NCI-H345 treated with DMSO at 0.1 percent for 48 hours (cell line): Measurements from ENCODE around the gene BLOC1S1.

ENCODE experiments used
- DNase-seq: peaks from one replicate; lab custom pipeline; 2025; ENCODE audit not compliant: unreplicated experiment; lab: John Stamatoyannopoulos, UW

The BLOC1S1 gene

GRCh38 chr12:55708695-55709233, 7.1 kb upstream of the BLOC1S1 start:
- no peak for DNase-seq

DNA sequence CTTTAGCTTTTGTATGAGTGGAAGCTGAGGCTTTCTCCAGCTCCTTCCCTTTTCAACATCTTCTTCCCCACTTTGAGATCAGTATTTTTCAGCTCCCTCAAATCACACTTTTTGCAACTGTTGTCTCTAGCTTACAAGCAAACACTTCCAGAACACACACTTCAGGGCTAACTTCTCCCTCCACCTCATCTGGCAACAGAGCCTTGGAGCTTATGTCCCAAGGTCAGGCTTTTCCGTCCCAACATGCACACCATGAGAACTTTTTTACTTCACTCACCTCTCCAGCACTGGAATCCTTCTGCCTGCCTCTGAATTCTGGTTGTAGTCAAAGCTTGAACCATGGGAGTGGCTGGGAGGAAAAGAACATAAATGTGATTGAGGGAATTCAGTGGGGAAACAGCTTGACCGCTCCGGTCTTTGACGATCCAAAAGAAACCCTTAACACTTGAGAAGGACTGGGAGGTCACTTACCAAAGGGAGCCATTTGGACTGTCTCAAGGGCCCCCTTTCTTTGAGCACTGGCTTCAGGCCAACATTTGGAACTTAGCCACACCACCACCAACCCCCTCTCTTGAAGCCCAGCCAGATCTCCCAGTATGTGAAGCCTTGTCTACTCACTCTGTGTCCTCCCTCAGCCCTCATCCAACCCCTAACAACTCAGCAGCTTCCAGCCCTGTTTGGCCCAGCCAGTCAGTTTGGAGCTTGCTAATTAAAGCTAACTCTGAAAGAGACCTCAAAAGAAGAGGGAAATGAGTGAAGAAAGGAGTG, 3.9 kb upstream of the BLOC1S1 start:
- no peak for DNase-seq

- DNase-seq: no peak
Measured at GRCh38 chr12:55712700-55713415, 3.0 kb upstream of the BLOC1S1 start.

GRCh38 chr12:55713721-55714120, 2.1 kb upstream of the BLOC1S1 start:
- DNase-seq: no peak

GRCh38 chr12:55715169-55715764, 579 bp upstream of the BLOC1S1 start:
- DNase-seq: no peak

DNA sequence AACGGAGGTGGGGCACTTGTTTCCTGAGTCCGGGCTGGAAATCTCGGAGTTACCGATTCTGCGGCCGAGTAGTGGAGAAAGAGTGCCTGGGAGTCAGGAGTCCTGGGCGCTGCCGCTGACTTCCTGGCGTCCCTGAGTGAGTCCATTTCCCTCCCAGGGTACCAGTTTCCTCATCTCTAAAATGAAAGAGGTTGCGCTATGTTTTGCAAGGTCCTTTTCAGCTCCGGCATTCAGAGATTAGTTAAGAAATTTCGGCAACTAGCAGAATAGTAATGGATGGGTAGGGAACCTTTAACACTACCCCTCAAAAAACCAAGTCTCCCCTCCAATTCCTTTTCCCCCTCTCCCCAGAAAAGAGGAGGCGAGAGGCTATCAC, 724 bp downstream of the BLOC1S1 start:
- no peak for DNase-seq

- DNase-seq: no peak
Measured at GRCh38 chr12:55717011-55718007, 1.5 kb downstream of the BLOC1S1 start.

DNA sequence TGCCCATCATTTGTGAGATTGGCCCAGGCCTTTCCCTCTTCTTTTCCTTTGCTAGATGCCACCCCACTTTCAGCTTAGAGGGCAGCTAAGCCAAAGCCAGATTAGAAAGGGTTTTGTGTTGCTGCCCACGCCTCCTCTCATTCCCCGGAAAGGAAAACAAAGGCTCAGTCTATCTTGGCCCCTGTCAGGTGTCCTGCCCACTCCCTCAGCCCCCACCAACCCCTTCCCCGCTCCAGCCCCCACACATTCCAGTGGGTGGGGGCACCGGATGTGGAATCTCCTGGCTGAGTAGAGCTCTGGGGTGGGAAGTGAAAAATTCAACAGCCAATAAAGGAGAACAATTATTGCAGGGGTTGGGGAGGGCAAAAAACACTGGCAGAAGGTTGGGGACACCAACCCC, 2.2 kb downstream of the BLOC1S1 start:
- no peak for DNase-seq

DNA sequence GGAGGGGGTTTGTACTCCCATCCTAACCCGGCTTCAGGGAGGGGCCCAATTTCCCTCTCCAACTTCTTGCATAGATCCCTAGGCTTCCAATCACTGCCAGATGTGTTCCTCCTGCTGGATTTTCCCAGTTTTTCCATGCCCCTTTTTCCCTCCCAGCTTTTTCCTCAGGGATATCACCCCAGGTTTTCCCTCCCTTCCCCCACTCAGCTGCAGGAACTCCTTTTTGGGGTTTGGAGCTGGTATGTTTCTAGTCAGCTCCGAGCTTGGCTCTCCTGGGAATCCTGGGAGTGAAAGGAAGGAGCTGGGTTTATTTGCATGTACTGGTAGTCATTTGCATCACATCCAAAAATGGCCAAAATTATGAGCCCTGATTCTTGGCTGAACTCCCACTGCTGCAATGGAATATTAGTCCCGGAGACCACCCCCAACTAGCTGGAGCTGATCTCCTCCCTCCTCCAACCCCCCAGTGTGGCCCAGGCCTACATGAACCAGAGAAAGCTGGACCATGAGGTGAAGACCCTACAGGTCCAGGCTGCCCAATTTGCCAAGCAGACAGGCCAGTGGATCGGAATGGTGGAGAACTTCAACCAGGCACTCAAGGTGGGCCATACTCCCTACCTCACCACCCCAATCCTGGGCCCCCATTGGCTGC, 2.9 kb downstream of the BLOC1S1 start:
- no peak for DNase-seq

DNA sequence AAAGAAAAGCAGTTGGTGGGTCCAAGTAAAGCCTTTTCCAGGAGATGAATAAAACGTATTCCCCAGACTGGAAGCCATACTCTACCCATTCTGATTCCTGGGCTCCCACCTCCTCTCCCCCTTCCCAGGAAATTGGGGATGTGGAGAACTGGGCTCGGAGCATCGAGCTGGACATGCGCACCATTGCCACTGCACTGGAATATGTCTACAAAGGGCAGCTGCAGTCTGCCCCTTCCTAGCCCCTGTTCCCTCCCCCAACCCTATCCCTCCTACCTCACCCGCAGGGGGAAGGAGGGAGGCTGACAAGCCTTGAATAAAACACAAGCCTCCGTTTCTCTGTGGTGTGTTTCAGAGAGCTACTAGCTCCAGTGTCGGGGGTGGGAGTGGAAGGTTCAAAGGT, 3.5 kb downstream of the BLOC1S1 start:
- DNase-seq: no peak

- no peak for DNase-seq
Measured at GRCh38 chr12:55720071-55720564, 4.3 kb downstream of the BLOC1S1 start, which contains the start of gene RDH5. Gene RDH5 (plus strand): TSS chr12:55720393. CDS start chr12:55721185, 792 bp downstream.

DNA sequence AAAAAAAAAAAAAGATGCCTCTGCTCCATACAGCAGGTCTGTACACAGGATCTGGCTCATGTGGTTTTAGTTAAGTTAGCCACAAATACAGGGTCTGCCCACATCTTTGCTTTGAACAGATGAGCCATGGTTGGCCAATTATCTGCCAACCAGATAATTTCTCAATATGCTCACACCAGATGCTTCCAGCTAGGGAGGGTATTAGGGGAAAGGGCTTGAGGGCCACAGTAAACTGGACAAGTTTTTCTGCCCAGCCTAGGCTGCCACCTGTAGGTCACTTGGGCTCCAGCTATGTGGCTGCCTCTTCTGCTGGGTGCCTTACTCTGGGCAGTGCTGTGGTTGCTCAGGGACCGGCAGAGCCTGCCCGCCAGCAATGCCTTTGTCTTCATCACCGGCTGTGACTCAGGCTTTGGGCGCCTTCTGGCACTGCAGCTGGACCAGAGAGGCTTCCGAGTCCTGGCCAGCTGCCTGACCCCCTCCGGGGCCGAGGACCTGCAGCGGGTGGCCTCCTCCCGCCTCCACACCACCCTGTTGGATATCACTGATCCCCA, 5.1 kb downstream of the BLOC1S1 start:
- DNase-seq: no peak

DNA sequence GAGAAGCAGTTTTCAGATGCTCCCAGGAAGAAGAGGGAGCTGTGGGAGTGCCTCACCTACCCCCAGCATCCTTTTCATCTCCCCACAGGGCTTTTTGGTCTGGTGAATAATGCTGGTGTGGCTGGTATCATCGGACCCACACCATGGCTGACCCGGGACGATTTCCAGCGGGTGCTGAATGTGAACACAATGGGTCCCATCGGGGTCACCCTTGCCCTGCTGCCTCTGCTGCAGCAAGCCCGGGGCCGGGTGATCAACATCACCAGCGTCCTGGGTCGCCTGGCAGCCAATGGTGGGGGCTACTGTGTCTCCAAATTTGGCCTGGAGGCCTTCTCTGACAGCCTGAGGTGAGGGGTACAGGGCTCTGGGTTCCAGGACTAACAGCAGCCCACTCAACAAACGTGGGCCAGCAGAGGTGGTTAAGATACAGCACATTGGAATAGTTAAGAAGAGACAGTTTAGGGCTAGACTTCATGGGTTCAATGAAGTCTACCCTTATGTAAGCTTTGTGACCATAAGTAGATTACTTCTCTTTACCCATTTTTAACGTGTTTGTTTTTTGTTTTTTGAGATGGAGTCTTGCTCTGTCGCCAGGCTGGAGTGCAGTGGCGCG, 5.9 kb downstream of the BLOC1S1 start:
- no peak for DNase-seq

DNA sequence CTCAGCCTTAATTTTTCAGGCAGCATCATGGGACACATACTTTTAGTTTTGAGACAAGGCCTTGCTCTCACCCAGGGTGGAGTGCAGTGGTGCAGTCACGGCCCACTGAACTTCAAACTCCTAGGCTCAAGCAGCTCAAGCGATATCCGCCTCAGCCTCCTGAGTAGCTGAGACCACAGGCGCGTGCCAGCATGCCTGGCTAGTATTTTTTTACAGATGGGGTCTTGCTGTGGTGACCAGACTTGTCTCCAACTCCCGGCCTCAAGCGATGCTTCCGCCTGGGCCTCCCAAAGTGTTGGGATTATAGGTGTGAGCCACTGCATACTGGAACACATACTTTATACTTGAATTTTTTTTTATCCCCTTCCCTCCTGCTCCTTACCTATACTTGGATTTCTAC, 7.1 kb downstream of the BLOC1S1 start:
- DNase-seq: no peak

- no peak for DNase-seq
Measured at GRCh38 chr12:55723516-55724225, 7.8 kb downstream of the BLOC1S1 start.

GRCh38 chr12:55724226-55724939, 8.5 kb downstream of the BLOC1S1 start:
- peak; percentile 9 for DNase-seq

DNA sequence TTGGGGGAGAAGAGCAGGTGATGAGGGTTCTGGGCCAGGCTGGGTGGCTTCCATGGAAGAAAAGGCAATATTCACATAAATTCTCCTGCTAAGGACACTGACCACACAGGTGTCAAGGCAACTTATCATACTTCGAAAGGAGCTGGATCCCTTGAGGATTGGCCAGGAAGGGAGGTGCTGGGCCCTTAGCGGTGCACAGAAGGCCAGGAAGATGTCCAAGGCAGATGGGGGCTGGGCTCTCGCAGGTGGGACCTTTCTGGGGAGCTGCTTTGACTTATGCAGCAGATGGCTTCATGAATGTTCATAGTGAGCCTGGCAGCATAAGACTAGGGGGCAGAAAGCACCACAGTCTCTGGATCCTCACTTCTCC, 9.1 kb downstream of the BLOC1S1 start:
- no peak for DNase-seq

DNA sequence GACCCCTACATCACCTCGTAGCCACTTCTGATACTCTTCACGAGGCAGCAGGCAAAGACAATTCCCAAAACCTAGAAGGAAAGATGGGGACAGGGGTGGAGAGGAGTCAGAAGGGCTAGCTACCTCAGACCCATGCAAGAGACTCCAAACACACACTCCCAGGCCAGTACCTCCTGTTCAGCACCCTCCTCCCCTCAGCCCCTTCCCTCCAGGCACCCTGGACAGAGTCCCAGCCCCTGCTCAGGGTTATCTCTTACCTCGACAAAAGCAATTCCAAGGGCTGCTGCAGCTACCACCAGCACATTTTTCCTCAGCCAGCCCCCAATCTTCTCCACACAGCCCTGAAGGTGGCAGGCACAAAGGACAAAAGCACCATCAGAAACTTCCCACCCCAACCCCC, 9.7 kb downstream of the BLOC1S1 start:
- DNase-seq: no peak
